Stimulated activated naive CD8-positive, alpha-beta T cell treated with anti-CD3 and anti-CD28 coated beads, Interleukin-15, amount 100 ng/mL, for 72 hours (primary cell): ENCODE measurements around the gene AFF1.

Source experiments
- ATAC-seq: fragments of 150-1000 bp; cut with Tn5 transposase; 2 replicates; pipeline ENCODE4 v1.10.0; 2021; ENCODE audit warnings: mild to moderate bottlenecking, moderate library complexity
- DNase-seq, 2 donors: peaks; one replicate each; pipeline ENCODE4 v3.0.0; 2021 to 2022
- H3K27ac Mint-ChIP-seq, 2 donors: one replicate each; pipeline ENCODE4 v1.8.0; 2022; ENCODE audit warnings: mild to moderate bottlenecking in 2 of 2, mixed read lengths in 2 of 2, moderate library complexity in 2 of 2
- H3K27me3 Mint-ChIP-seq: one replicate; pipeline ENCODE4 v1.8.0; 2022; ENCODE audit warnings: mixed read lengths
- H3K4me1 Mint-ChIP-seq: one replicate; pipeline ENCODE4 v1.8.0; 2022; ENCODE audit warnings: mild to moderate bottlenecking, mixed read lengths
- H3K4me3 Mint-ChIP-seq, 2 donors: one replicate each; pipeline ENCODE4 v1.8.0; 2022; ENCODE audit warnings: mild to moderate bottlenecking in 2 of 2, mixed read lengths in 2 of 2, moderate library complexity in 1 of 2
- H3K9me3 Mint-ChIP-seq, 2 donors: one replicate each; pipeline ENCODE4 v1.8.0; 2022; ENCODE audit warnings: mixed read lengths in 2 of 2

The AFF1 gene

DNA sequence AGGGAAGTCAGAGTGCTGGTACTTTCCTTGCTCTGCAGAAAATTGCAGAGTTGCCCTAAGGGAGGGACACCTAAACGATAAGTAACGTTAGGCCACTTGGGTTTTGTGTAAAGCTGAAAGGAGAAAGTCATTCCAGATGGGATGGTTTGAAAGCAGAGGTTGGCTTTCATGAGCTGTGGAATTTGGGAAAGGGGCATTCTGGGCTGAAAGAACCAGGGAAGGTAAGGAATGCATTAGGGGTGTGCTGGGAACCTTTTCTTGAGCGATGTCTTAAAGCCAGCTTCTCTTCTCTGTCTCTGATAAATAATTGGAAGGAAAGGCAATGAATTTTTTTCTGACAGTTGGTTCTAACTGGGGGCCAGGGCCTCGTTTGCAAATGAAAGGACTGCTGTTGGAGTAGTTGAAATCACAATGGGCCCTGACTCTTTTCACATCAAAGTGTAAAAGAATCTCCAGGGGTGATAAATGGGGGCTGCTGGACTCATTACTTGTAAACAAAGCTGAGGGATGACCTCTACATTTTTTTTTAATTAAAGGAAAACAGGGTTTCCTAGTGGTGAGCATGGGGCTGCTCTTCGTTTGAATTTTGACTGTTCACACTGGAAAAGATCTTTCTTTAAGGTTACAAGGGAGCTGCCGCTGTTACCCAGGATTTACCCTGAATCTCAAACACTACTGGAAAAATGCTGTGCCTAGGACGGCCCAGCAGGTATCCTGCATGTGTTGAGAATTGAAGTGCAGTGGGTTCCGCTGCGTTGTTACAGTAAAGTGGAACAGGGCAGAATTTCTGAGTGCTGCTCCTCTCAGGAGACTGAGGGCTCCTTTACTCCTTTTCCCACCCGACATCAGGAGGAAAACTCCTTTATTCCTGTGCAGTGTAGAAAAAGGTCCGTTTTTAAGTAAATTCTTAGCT lies 25.0 kb downstream of the AFF1 start:
- no peak for DNase-seq
- Mint-ChIP-seq H3K4me3 (no peak overlapping the region), H3K27me3 (no peaks in the 10 kb centered on the region), H3K9me3 (no peaks in the 10 kb centered on the region), H3K4me1 (peaks cover 51% of the 10 kb centered on the region), H3K27ac (peak overlapping the region in 1 of 2 donors; percentile 59)
- ATAC-seq = no peak

DNA sequence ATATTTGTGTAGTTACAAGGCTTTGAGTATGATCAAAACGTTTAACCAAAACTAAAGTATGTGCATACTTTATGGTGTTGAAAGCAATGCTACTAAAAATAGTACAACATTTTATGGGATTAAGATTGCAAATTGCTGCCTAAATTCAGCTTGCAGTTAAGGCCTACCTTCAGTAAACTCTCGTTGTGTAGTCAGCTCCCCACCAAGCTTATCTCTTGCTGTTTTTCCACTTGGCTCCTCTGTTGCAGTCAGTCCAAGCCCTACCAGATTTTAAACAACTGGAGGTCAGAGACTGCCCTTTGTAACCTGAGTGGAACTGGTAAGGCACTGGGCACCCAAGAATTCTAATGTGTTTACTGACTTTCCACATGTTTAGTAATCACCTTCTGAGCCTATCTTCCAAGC lies 25.7 kb downstream of the AFF1 start:
- Mint-ChIP-seq H3K27me3 (no peaks in the 10 kb centered on the region), H3K9me3 (no peaks in the 10 kb centered on the region), H3K27ac (no peak overlapping the region), H3K4me3 (no peak overlapping the region), H3K4me1 (peaks cover 47% of the 10 kb centered on the region)
- ATAC-seq = no peak
- no peak for DNase-seq

DNA sequence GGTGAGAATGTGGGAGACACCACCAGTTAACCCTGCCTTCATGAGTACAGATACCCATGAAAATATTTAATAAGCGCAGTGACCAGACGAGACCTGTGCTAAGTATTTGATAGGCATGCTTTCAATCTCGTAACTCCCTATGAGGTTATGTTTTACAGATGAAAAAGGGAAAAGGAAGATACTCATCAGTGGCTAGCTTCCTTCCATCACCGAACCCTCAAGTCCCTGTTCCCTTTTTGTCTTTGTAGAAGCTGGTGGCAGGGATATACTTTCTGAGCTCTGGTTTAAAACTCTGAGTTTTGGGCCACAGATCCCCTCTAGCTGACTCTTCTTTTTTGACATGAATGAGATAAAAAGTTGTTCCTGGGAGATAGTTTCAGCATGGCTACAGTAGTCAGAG lies 26.3 kb downstream of the AFF1 start:
- Mint-ChIP-seq H3K4me1 (peaks cover 46% of the 10 kb centered on the region), H3K4me3 (peak overlapping the region; percentile 29 to 67), H3K9me3 (no peaks in the 10 kb centered on the region), H3K27ac (no peak overlapping the region), H3K27me3 (no peaks in the 10 kb centered on the region)
- ATAC-seq (no peak), DNase-seq (no peak)

- no peaks in the 10 kb centered on the region for H3K9me3 Mint-ChIP-seq
- H3K27ac Mint-ChIP-seq = no peak overlapping the region
- H3K4me1 Mint-ChIP-seq = peaks cover 42% of the 10 kb centered on the region
- H3K27me3 Mint-ChIP-seq = no peaks in the 10 kb centered on the region
- H3K4me3 Mint-ChIP-seq = peak overlapping the region; percentile 29 to 67
- DNase-seq = no peak
- ATAC-seq = peak; percentile 96
Observed at GRCh38 chr4:86961605-86962295, 26.9 kb downstream of the AFF1 start.

DNA sequence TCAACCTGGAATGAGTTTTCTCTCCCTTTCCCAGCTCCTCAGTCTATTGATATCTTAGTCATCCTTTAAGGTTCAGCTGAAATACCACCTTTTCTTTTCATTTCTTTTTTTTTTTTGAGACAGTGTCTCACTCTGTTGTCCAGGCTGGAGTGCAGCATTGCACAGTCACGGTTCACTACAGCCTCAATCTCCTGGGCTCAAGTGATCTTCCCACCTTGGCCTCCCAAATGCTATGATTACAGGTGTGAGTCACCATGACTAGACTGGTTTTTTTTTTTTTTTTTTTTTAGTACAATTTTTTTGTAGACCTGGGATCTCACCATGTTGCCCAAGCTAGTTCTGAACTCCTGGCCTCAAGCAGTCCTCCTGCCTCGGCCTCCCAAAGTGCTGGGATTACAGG lies 28.9 kb downstream of the AFF1 start:
- DNase-seq = no peak
- H3K9me3 Mint-ChIP-seq = no peaks in the 10 kb centered on the region
- no peak overlapping the region for H3K27ac Mint-ChIP-seq
- no peak overlapping the region for H3K4me3 Mint-ChIP-seq
- ATAC-seq = no peak
- H3K4me1 Mint-ChIP-seq = peaks cover 29% of the 10 kb centered on the region
- H3K27me3 Mint-ChIP-seq = no peaks in the 10 kb centered on the region

DNA sequence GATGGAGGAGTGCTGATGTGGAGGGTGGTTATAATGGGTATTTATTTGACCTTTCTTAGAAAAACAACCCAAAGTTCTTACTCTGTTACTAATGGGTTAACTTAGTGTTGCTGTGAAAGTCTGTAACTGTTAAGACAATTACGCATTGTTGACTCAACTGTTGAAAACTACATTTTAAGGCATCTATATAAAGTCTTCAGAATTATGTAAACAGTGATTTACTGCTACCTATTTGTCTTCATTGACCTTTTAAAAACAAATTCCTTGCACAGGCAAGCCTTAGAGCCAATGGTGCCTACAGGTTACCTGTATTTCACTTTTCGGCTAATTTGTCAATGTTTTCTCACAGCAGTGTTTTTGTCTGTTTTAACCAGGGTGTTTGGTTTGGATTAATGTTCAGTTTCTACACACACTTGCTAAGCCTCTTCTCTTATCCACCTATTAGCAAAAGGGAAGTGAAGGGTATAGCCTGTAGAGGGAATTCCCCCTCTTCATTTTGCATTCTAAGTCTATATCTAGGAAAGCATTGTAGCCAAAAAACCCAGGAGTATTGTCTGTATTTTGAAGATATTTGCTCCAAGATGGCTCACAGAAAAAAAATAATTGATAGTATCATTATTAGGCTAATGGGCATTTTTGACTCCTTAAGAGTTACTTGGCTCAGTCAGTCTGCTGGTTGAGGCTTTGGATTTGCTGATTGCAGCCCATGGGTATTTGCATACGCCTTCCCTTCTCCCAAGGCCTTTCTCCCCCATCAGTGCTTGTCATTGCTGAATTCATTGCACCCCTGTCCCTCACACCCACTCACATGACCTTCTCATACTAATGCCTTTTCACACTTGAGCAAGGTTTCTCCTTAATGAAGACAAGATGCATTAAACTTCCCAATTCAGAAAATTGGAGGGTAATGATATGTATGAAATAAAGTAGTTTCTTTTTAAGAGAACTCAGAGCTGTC lies 30.5 kb downstream of the AFF1 start:
- no peak for DNase-seq

DNA sequence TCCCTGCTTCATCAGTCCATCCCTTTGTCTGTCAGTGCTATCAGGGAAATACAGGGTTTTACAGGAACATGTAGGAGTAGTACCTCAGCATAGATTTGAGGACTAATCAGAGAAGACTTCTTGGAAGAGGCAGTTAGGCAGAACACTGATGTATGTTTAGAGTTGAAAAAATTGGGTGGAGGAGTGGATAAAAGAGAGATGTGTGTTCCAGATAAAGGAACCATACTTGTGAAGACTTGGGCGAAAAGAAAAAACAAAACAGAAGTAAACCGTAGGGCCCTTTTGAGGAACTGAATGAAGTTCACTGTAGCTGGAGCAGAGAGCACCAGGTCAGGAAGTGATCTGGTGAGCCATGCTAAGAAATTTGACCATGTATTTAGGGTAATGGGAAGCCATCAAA lies 32.3 kb downstream of the AFF1 start:
- no peak overlapping the region for H3K27ac Mint-ChIP-seq
- no peak overlapping the region for H3K4me3 Mint-ChIP-seq
- ATAC-seq (no peak), DNase-seq (no peak)
- H3K9me3 Mint-ChIP-seq = no peaks in the 10 kb centered on the region
- H3K27me3 Mint-ChIP-seq = no peaks in the 10 kb centered on the region
- peaks cover 24% of the 10 kb centered on the region for H3K4me1 Mint-ChIP-seq

More for the DNA sequence above, 30.5 kb downstream of the AFF1 start:
- H3K4me1 Mint-ChIP-seq = peaks cover 19% of the 10 kb centered on the region
- no peaks in the 10 kb centered on the region for H3K9me3 Mint-ChIP-seq
- no peak for ATAC-seq
- H3K27ac Mint-ChIP-seq = peak overlapping the region in 1 of 2 donors; percentile 49
- no peaks in the 10 kb centered on the region for H3K27me3 Mint-ChIP-seq
- no peak overlapping the region for H3K4me3 Mint-ChIP-seq

- DNase-seq (no peak), ATAC-seq (no peak)
- Mint-ChIP-seq H3K27ac (no peak overlapping the region), H3K9me3 (no peaks in the 10 kb centered on the region), H3K27me3 (no peaks in the 10 kb centered on the region), H3K4me3 (no peak overlapping the region), H3K4me1 (peaks cover 27% of the 10 kb centered on the region)
Observed at GRCh38 chr4:86967798-86968197, 33.0 kb downstream of the AFF1 start.

- Mint-ChIP-seq H3K4me1 (peaks cover 30% of the 10 kb centered on the region), H3K4me3 (no peak overlapping the region), H3K27ac (no peak overlapping the region), H3K9me3 (no peaks in the 10 kb centered on the region), H3K27me3 (no peaks in the 10 kb centered on the region)
- DNase-seq = no peak
- ATAC-seq = no peak
Observed at GRCh38 chr4:86968547-86968946, 33.7 kb downstream of the AFF1 start.

DNA sequence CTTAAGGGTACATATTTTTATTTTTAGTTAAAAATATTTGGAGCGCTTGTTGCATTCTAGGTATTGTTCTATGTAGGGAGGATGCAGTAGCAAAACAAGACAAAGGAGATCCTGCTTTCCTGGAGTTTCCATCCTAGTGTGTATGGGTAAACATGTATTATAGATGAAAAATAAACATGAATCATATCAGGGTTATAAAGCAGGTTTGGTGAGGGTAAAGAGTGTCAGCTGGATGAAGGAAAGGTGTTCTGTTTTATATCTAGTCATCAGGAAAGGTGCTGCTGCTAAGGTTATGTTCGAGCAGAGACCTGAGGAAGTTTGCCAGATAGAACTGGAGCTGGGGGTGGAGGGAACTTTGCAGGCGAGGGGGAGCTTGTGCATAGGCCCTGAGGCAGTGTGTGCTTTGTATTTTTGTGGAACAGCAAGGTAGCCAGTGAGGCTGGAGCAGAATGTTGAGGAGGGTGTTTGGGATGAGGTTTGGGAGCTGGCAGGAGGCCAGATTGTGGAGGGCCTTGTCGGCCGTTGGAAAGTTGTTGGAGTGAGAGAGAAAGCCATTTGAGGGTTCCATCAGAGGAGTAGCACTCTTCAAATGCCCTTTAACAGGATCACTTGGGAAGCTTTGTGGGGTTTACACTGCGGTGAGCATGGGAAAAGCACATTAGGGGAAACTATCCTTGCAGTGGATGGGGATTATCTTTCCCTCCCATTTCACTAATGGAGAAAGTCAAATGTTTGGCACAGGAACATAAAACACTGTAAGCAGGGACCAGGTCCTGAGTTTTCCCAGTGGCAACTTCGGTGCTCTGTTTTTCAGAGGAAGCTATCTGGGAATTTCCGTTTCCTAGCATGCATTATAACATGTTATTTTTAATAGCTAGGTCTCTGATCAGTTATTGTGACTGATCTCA lies 35.9 kb downstream of the AFF1 start:
- Mint-ChIP-seq H3K4me1 (peaks cover 44% of the 10 kb centered on the region), H3K4me3 (no peak overlapping the region), H3K9me3 (no peaks in the 10 kb centered on the region), H3K27ac (peak overlapping the region in 1 of 2 donors; percentile 35), H3K27me3 (no peaks in the 10 kb centered on the region)
- ATAC-seq = no peak
- no peak for DNase-seq

- Mint-ChIP-seq H3K4me1 (peaks cover 50% of the 10 kb centered on the region), H3K9me3 (no peaks in the 10 kb centered on the region), H3K27me3 (no peaks in the 10 kb centered on the region), H3K27ac (peak overlapping the region in 1 of 2 donors; percentile 17), H3K4me3 (no peak overlapping the region)
- ATAC-seq (peak; percentile 43), DNase-seq (no peak)
Observed at GRCh38 chr4:86971355-86971683, 36.5 kb downstream of the AFF1 start.

DNA sequence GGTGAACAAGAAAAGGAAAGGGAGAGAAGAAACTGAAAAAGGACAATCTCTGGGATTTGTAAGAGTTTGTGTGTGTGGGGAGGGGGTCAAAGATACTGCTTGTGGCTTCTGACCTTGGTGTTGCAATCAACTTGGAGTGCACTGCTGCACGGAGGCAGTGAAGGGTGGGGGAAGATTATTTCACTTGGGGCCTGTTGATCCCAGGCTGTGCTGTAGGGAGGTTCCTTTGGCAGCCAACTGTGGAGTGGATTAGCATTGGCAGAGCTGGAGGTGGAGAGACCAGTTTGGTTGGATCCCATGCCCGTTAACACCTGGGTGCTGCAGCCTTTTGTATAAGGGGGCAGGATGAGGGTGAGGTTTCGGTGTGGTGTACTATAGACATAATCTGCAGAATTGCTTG lies 38.2 kb downstream of the AFF1 start:
- Mint-ChIP-seq H3K27ac (no peak overlapping the region), H3K27me3 (no peaks in the 10 kb centered on the region), H3K4me3 (no peak overlapping the region), H3K9me3 (no peaks in the 10 kb centered on the region), H3K4me1 (peaks cover 67% of the 10 kb centered on the region)
- DNase-seq (no peak), ATAC-seq (no peak)

- Mint-ChIP-seq H3K4me1 (peaks cover 69% of the 10 kb centered on the region), H3K27me3 (no peaks in the 10 kb centered on the region), H3K27ac (no peak overlapping the region), H3K9me3 (no peaks in the 10 kb centered on the region), H3K4me3 (no peak overlapping the region)
- no peak for DNase-seq
- no peak for ATAC-seq
Observed at GRCh38 chr4:86973668-86974067, 38.9 kb downstream of the AFF1 start.

DNA sequence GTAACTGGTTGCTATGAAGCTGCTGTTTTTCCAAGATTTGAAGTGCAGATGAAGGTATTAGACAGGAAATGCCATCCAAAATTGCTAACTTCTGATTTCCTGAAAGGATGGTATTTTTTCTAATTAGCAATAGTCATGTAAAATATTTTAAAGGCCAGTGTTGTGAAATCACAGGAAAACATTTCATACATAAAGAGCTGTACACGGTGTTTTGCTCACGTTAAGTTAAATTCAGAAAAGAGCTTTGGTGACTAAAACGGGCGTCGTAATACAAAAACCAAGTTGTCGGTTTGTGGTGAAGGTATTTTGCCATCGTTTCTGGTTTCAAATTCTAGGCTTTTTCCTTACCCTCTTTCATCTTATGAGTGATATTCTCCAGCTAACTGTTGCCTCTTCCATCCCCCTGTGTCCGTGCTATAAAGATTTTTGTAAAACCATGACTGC lies 39.8 kb downstream of the AFF1 start:
- Mint-ChIP-seq H3K27me3 (no peaks in the 10 kb centered on the region), H3K27ac (no peak overlapping the region), H3K4me3 (peak overlapping the region; percentile 3 to 16), H3K9me3 (no peaks in the 10 kb centered on the region), H3K4me1 (peaks cover 76% of the 10 kb centered on the region)
- DNase-seq (no peak), ATAC-seq (peak; percentile 13)

GRCh38 chr4:86975927-86976326 lies 41.1 kb downstream of the AFF1 start:
- ATAC-seq (no peak), DNase-seq (no peak)
- Mint-ChIP-seq H3K4me3 (no peak overlapping the region), H3K9me3 (no peaks in the 10 kb centered on the region), H3K27me3 (no peaks in the 10 kb centered on the region), H3K27ac (no peak overlapping the region), H3K4me1 (peaks cover 69% of the 10 kb centered on the region)
